A549 (cell line): Measurements from ENCODE around the gene MAMSTR. TPM values are rescaled to one million over a fixed set of nuclear protein-coding genes. Genes with fewer than 3 reads are reported as not detected.
A peak's percentile ranks its signal among the peaks of the same experiment; 100 is the strongest.
"Not testable (repeated sequence)": the region's sequence is repeated elsewhere in the genome, so short reads cannot be mapped to it uniquely, and the experiment has no call there.

Source experiments
- ATAC-seq, 2 experiments: fragments of 200-7000 bp in 1 of 2; fragments of >200 bp in 1 of 2; cut with Nextera tagmentation in 1 of 2; cut with Tn5 transposase in 1 of 2; 3 replicates each; pipeline versions ENCODE4 v1.8.0 to v1.9.1; 2018 to 2020; ENCODE audit warnings: mild to moderate bottlenecking in 1 of 2, moderate library complexity in 1 of 2
- CTCF ChIA-PET: fragments of 300-600 bp; sonication (Branson Sonifier 250); formaldehyde crosslinking; extraction: SDS; loops from one replicate; lab custom pipeline; 2021; ENCODE audit warnings: antibody characterized with exemption, inconsistent platforms; lab: Yijun Ruan, JAX
- POLR2A ChIA-PET: fragments of 350-600 bp; formaldehyde crosslinking; extraction: SDS; loops from one replicate; lab custom pipeline; 2021; ENCODE audit warnings: antibody characterized with exemption, inconsistent platforms; lab: Yijun Ruan, JAX
- DNase-seq, 2 experiments: peaks; one replicate each; pipeline versions ENCODE4 v3.0.0 to v3.0.0-alpha.2; 2011 to 2016; ENCODE audit warnings: low read depth in 1 of 2, low spot score in 1 of 2
- FAIRE-seq: peaks from 2 replicates; lab custom pipeline; 2011; peaks lifted over from hg19 to GRCh38; lab: Jason Lieb, UNC
- H3K27ac ChIP-seq, 2 experiments: fragments of >200 bp; sonication (Bioruptor Twin); formaldehyde crosslinking; 3 replicates each; pipeline ENCODE4 v1.5.1; 2016 to 2017
- H3K4me1 ChIP-seq: fragments of >200 bp; sonication (Bioruptor Twin); formaldehyde crosslinking; 3 replicates; pipeline ENCODE4 v1.6.1; 2016
- H3K4me2 ChIP-seq: fragments of >200 bp; sonication (Bioruptor Twin); formaldehyde crosslinking; 3 replicates; pipeline ENCODE4 v1.6.1; 2016
- H3K4me3 ChIP-seq: fragments of >200 bp; sonication (Bioruptor Twin); formaldehyde crosslinking; 3 replicates; pipeline ENCODE4 v1.5.1; 2016
- H3K9me3 ChIP-seq: fragments of >200 bp; sonication (Bioruptor Twin); formaldehyde crosslinking; 3 replicates; pipeline ENCODE4 v1.6.1; 2016
- BHLHE40 ChIP-seq: IDR thresholded peaks from 2 replicates; pipeline ENCODE4 v1.6.1; 2012; ENCODE audit warnings: low read depth, low read length, inconsistent platforms
- CBX2 ChIP-seq: fragments of 200-600 bp; sonication (generic); IDR thresholded peaks from 2 replicates; pipeline ENCODE4 v1.6.1; 2016; ENCODE audit warnings: low read depth, mild to moderate bottlenecking, borderline replicate concordance
- CBX8 ChIP-seq: fragments of 200-600 bp; sonication (generic); IDR thresholded peaks from 2 replicates; pipeline ENCODE4 v1.6.1; 2016
- CHD2 ChIP-seq: fragments of 150-350 bp; IDR thresholded peaks from 2 replicates; pipeline ENCODE4 v1.6.1; 2014; ENCODE audit warnings: low read length; ENCODE audit not compliant: partially characterized antibody
- CHD4 ChIP-seq: fragments of 200-600 bp; sonication (generic); IDR thresholded peaks from 2 replicates; pipeline ENCODE4 v1.6.1; 2016; ENCODE audit warnings: antibody characterized with exemption, mild to moderate bottlenecking, borderline replicate concordance
- EHF ChIP-seq: fragments of 250-450 bp; sonication (Bioruptor Pico); IDR thresholded peaks from 2 replicates; pipeline ENCODE4 v1.5.0; 2020; ENCODE audit warnings: mild to moderate bottlenecking
- ELK1 ChIP-seq: fragments of 150-350 bp; IDR thresholded peaks from 2 replicates; pipeline ENCODE4 v1.6.1; 2014; ENCODE audit warnings: low read depth, mild to moderate bottlenecking, low read length
- EP300 ChIP-seq, 2 experiments: fragments of >200 bp; sonication (Bioruptor Twin); formaldehyde crosslinking; IDR thresholded peaks; 2 replicates in 1 of 2; 3 replicates in 1 of 2; pipeline ENCODE4 v1.6.1; 2016 to 2017
- ESRRA ChIP-seq: fragments of 150-350 bp; IDR thresholded peaks from 2 replicates; pipeline ENCODE4 v1.6.1; 2014; ENCODE audit warnings: mild to moderate bottlenecking, low read length, borderline replicate concordance
- FOSB ChIP-seq: fragments of 250-450 bp; sonication (Bioruptor Pico); IDR thresholded peaks from 2 replicates; pipeline ENCODE4 v1.5.0; 2020; ENCODE audit warnings: mild to moderate bottlenecking, moderate library complexity
- FOSL2 ChIP-seq, 2 experiments: fragments of 450-650 bp in 1 of 2; fragments of >200 bp in 1 of 2; sonication (Bioruptor Twin) in 1 of 2; formaldehyde crosslinking; IDR thresholded peaks; 2 replicates each; pipeline versions ENCODE4 v1.5.0 to v1.6.1; 2016 to 2020; ENCODE audit warnings: mild to moderate bottlenecking in 1 of 2, moderate library complexity in 1 of 2
- GATA3 ChIP-seq: IDR thresholded peaks from 2 replicates; pipeline ENCODE4 v1.6.1; 2012; ENCODE audit warnings: borderline replicate concordance
- HMGXB4 ChIP-seq: fragments of 250-450 bp; sonication (Bioruptor Pico); IDR thresholded peaks from 2 replicates; pipeline ENCODE4 v1.5.0; 2021; ENCODE audit warnings: mild to moderate bottlenecking, moderate library complexity, borderline replicate concordance
- HOXA7 ChIP-seq: fragments of 250-450 bp; sonication (Bioruptor Pico); IDR thresholded peaks from 2 replicates; pipeline ENCODE4 v1.5.0; 2020; ENCODE audit warnings: mild to moderate bottlenecking, moderate library complexity
- HOXB13 ChIP-seq: fragments of 250-450 bp; sonication (Bioruptor Pico); IDR thresholded peaks from 2 replicates; pipeline ENCODE4 v1.5.0; 2020; ENCODE audit warnings: low read depth, mild to moderate bottlenecking, moderate library complexity
- HOXB5 ChIP-seq: fragments of 250-450 bp; sonication (Bioruptor Pico); IDR thresholded peaks from 2 replicates; pipeline ENCODE4 v1.5.0; 2020; ENCODE audit warnings: mild to moderate bottlenecking, moderate library complexity
- JUN ChIP-seq, 2 experiments: fragments of >200 bp; sonication (Bioruptor Twin); formaldehyde crosslinking; IDR thresholded peaks; 2 replicates in 1 of 2; 3 replicates in 1 of 2; pipeline ENCODE4 v1.6.1; 2016 to 2017
- KDM1A ChIP-seq: fragments of 200-600 bp; sonication (generic); IDR thresholded peaks from 2 replicates; pipeline ENCODE4 v1.6.1; 2016; ENCODE audit warnings: low read depth, mild to moderate bottlenecking
- MAX ChIP-seq: IDR thresholded peaks from 2 replicates; pipeline ENCODE4 v1.6.1; 2012
- MAZ ChIP-seq: fragments of 150-350 bp; IDR thresholded peaks from 2 replicates; pipeline ENCODE4 v1.6.1; 2014; ENCODE audit warnings: antibody characterized with exemption, low read depth, low read length, borderline replicate concordance
- NFE2L2 ChIP-seq: fragments of 150-350 bp; conservative IDR thresholded peaks from 2 replicates; pipeline ENCODE4 v1.6.1; 2014; ENCODE audit warnings: low read length
- POLR2AphosphoS2 ChIP-seq: conservative IDR thresholded peaks from 2 replicates; pipeline ENCODE4 v1.6.1; 2012; ENCODE audit warnings: low read length, improper control_type of control experiment, inconsistent platforms
- RNF2 ChIP-seq: fragments of 200-600 bp; sonication (generic); IDR thresholded peaks from 2 replicates; pipeline ENCODE4 v1.6.1; 2016; ENCODE audit warnings: low read depth, mild to moderate bottlenecking, antibody characterized with exemption, moderate library complexity, borderline replicate concordance
- SREBF2 ChIP-seq: fragments of 450-650 bp; IDR thresholded peaks from 2 replicates; pipeline ENCODE4 v1.6.1; 2014; ENCODE audit warnings: mild to moderate bottlenecking, moderate library complexity
- TFCP2L1 ChIP-seq: fragments of 250-450 bp; sonication (Bioruptor Pico); IDR thresholded peaks from 2 replicates; pipeline ENCODE4 v1.5.0; 2021; ENCODE audit warnings: mild to moderate bottlenecking
- USF2 ChIP-seq: fragments of 450-650 bp; IDR thresholded peaks from 2 replicates; pipeline ENCODE4 v1.6.1; 2014; ENCODE audit warnings: antibody characterized with exemption
- ZSCAN20 ChIP-seq: fragments of 250-450 bp; sonication (Bioruptor Pico); IDR thresholded peaks from 2 replicates; pipeline ENCODE4 v1.8.0; 2022; ENCODE audit warnings: mild to moderate bottlenecking, moderate library complexity
- WGBS: methylation state at CpG from one replicate; pipeline ENCODE4 v1.1.6; 2017; ENCODE audit errors: missing lambda C conversion rate; 5-methylcytosine and 5-hydroxymethylcytosine counted together
- polyA minus RNA-seq: library from RNA; depleted of rRNA, polyadenylated mRNA; stranded (reverse); fragments of >200 nt; gene quantifications from 2 replicates; pipeline ENCODE4 v1.2.3, GENCODE V29; 2011; rRNA and poly(A)+ RNA removed
- polyA plus RNA-seq, 4 experiments: library from polyadenylated mRNA; depleted of rRNA in 3 of 4; stranded (reverse); fragments of >200 nt; fragmentation: RNase III in 1 of 4; extraction: RNeasy Plus Mini Kit Qiagen cat#74134 plus additional on column Dnase treatment in 1 of 4; gene quantifications; 2 replicates in 3 of 4; 3 replicates in 1 of 4; pipeline ENCODE4 v1.2.3, GENCODE V29; 2011 to 2017

Gene MAMSTR
- 0.45 and 0.52 TPM in 2 replicates for polyA plus RNA-seq (2011; rRNA removed)
- polyA plus RNA-seq (2012; cell fraction: cytosol; rRNA removed): 0.81 and 0.87 TPM in 2 replicates
- 0.85 and 0.95 TPM in 2 replicates for polyA plus RNA-seq (2012; cell fraction: nucleus; rRNA removed)
- 0.33 to 0.44 TPM (median 0.40 TPM) in 3 replicates for polyA plus RNA-seq (2017; fragmentation: RNase III; extraction: RNeasy Plus Mini Kit Qiagen cat#74134 plus additional on column Dnase treatment)
- polyA minus RNA-seq: 0.92 and 1.0 TPM in 2 replicates

- H3K9me3 ChIP-seq: no peaks in the 10 kb centered on the region
- ChIA-PET CTCF (interaction anchor here (1.5 kb wide), 1 partner anchor 44 kb away, joined by 4 read pairs; no protein-coding TSS in a partner anchor), POLR2A (interaction anchor here (1.2 kb wide), 1 partner anchor 180 kb away, joined by 3 read pairs; no protein-coding TSS in a partner anchor)
- WGBS: 91% methylated on average over 19 of the region's 33 CpGs
- H3K4me1 ChIP-seq: peaks cover 17% of the 10 kb centered on the region
- H3K27ac ChIP-seq: peak within 1 kb of the TSS; percentile 81 to 88
- FAIRE-seq: no peak
- H3K4me3 ChIP-seq: peak within 1 kb of the TSS; percentile 53
- DNase-seq: no peak
- ATAC-seq: no peak
- H3K4me2 ChIP-seq: peak within 1 kb of the TSS; percentile 80
- TF ChIP-seq HOXB5 (CRISPR knock-in tag): no peak
- TF ChIP-seq EHF (CRISPR knock-in tag): no peak
- no peak for TF ChIP-seq SREBF2
- TF ChIP-seq EP300 (IDR thresholded peaks at IDR 0.05): no peak
- TF ChIP-seq TFCP2L1 (CRISPR knock-in tag): no peak
- TF ChIP-seq USF2: no peak
- TF ChIP-seq KDM1A: no peak
- no peak for TF ChIP-seq NFE2L2
- no peak for TF ChIP-seq ESRRA
- TF ChIP-seq HOXA7: no peak
- no peak for TF ChIP-seq CBX2
- TF ChIP-seq CHD2: no peak
- TF ChIP-seq HMGXB4 (CRISPR knock-in tag): no peak
- TF ChIP-seq RNF2: no peak
- no peak for TF ChIP-seq FOSB (CRISPR knock-in tag)
- TF ChIP-seq BHLHE40: no peak
- TF ChIP-seq FOSL2 (IDR thresholded peaks at IDR 0.05): no peak
- no peak for TF ChIP-seq FOSL2 (CRISPR knock-in tag; IDR thresholded peaks at IDR 0.05)
- TF ChIP-seq ELK1: no peak
- no peak for TF ChIP-seq CBX8
Measured at GRCh38 chr19:48719263-48720171, at the start of gene MAMSTR. Gene MAMSTR, minus strand, starts transcription at chr19:48719725. Its CDS starts 694 bp downstream, at chr19:48719031.

GRCh38 chr19:48768994-48769713 lies 49.6 kb upstream of the MAMSTR start:
- FAIRE-seq (peak; percentile 72), DNase-seq (no peak), ATAC-seq (no peak)
- CTCF ChIA-PET: interaction anchor here (1.0 to 3.5 kb wide), 6 partner anchors 19 to 93 kb away, joined by 3 to 22 read pairs (median 6); no protein-coding TSS in a partner anchor
- Histone ChIP-seq H3K4me3 (no peak overlapping the region), H3K27ac (no peak overlapping the region), H3K4me1 (0 out of 3 replicates have a peak, but pooled peaks cover 4% of the 10 kb centered on the region), H3K9me3 (no peaks in the 10 kb centered on the region), H3K4me2 (no peak overlapping the region)
- TF ChIP-seq EP300 (IDR thresholded peaks at IDR 0.05) (no peak), HOXB5 (CRISPR knock-in tag) (no peak), GATA3 (no peak), ESRRA (no peak), MAX (no peak), JUN (IDR thresholded peaks at IDR 0.05) (no peak), CHD4 (no peak), MAZ (no peak), SREBF2 (no peak), POLR2AphosphoS2 (no peak), HOXB13 (CRISPR knock-in tag) (no peak), ZSCAN20 (no peak)
- 72% methylated on average over 11 of the region's 11 CpGs for WGBS
- POLR2A ChIA-PET: no interaction called here

- H3K4me1 ChIP-seq, H3K27ac ChIP-seq, H3K4me2 ChIP-seq, POLR2A ChIA-PET, H3K9me3 ChIP-seq, DNase-seq, H3K4me3 ChIP-seq, FAIRE-seq: not testable (repeated sequence)
- WGBS: 27% methylated on average over 6 of the region's 6 CpGs
- peak; percentile 60 to 74 for ATAC-seq
- CTCF ChIA-PET: interaction anchor here (0.6 to 3.5 kb wide), 9 partner anchors 9 to 123 kb away, joined by 3 to 22 read pairs (median 4); partner anchors contain the start of gene CA11
Measured at GRCh38 chr19:48768171-48768753, 48.7 kb upstream of the MAMSTR start.
